H4 (cell line): Measurements from ENCODE around the gene TSGA10IP. TPM values are rescaled to one million over a fixed set of nuclear protein-coding genes. Genes with fewer than 3 reads are reported as not detected.
A peak's percentile ranks its signal among the peaks of the same experiment; 100 is the strongest.

Source experiments
- DNase-seq: peaks from one replicate; pipeline ENCODE4 v3.0.0-alpha.2; 2015; ENCODE audit warnings: low spot score
- total RNA-seq: library from RNA; depleted of rRNA; stranded (reverse); fragments of >200 nt; shearing (Covaris generic); gene quantifications from 2 replicates; pipeline ENCODE4 v1.2.3, GENCODE V29; 2014

TSGA10IP gene
- total RNA-seq, 1 experiment from 2014 or later = not detected

GRCh38 chr11:65917434-65918210, 27.7 kb upstream of the TSGA10IP start:
- DNase-seq = no peak

- no peak for DNase-seq
These were observed 26.8 kb upstream of the TSGA10IP start, which contains the start of gene C11orf68 for GRCh38 chr11:65918211-65919140. TSS of gene C11orf68 (minus strand) at chr11:65919062. CDS start at chr11:65919031, 31 bp downstream.

GRCh38 chr11:65919141-65919572, 26.1 kb upstream of the TSGA10IP start, which contains the start of gene DRAP1:
TSS of gene DRAP1 (plus strand) at chr11:65919426. CDS start at chr11:65919502, 76 bp downstream.
- DNase-seq = peak; percentile 95

GRCh38 chr11:65919573-65920371, 25.5 kb upstream of the TSGA10IP start:
- no peak for DNase-seq

GRCh38 chr11:65920372-65920802, 24.9 kb upstream of the TSGA10IP start:
- no peak for DNase-seq

- no peak for DNase-seq
These were observed 24.2 kb upstream of the TSGA10IP start for GRCh38 chr11:65921033-65921555.

- DNase-seq = no peak
These were observed 23.4 kb upstream of the TSGA10IP start for GRCh38 chr11:65921876-65922275.

- DNase-seq = no peak
These were observed 22.7 kb upstream of the TSGA10IP start for GRCh38 chr11:65922565-65922964.

GRCh38 chr11:65925397-65925796, 19.9 kb upstream of the TSGA10IP start:
- DNase-seq = no peak

GRCh38 chr11:65927904-65928397, 17.3 kb upstream of the TSGA10IP start:
- DNase-seq = no peak

- DNase-seq = no peak
These were observed 16.6 kb upstream of the TSGA10IP start for GRCh38 chr11:65928667-65929066.

- no peak for DNase-seq
These were observed 13.3 kb upstream of the TSGA10IP start for GRCh38 chr11:65931773-65932557.

- DNase-seq = no peak
These were observed 12.7 kb upstream of the TSGA10IP start for GRCh38 chr11:65932558-65932919.

- DNase-seq = no peak
These were observed 11.3 kb upstream of the TSGA10IP start for GRCh38 chr11:65934014-65934413.

- DNase-seq = no peak
These were observed 7.5 kb upstream of the TSGA10IP start for GRCh38 chr11:65937766-65938165.

- DNase-seq = no peak
These were observed 3.5 kb upstream of the TSGA10IP start for GRCh38 chr11:65941720-65942310.

GRCh38 chr11:65942531-65942930, 2.7 kb upstream of the TSGA10IP start:
- DNase-seq = no peak

- DNase-seq = no peak
These were observed 1.1 kb upstream of the TSGA10IP start for GRCh38 chr11:65944191-65944590.

- DNase-seq = no peak
These were observed 513 bp upstream of the TSGA10IP start for GRCh38 chr11:65944767-65945166.
